Type B pancreatic cell (in vitro differentiated cells): ENCODE measurements around the gene WIPF2. TPM values are rescaled to one million over a fixed set of nuclear protein-coding genes. Genes with fewer than 3 reads are reported as not detected.
A peak's percentile ranks its signal among the peaks of the same experiment; 100 is the strongest.

Experiments used
- DNase-seq: peaks from one replicate; pipeline ENCODE4 v3.0.0; 2021; ENCODE audit warnings: mixed read lengths; ENCODE audit not compliant: unreplicated experiment; ENCODE audit errors: extremely low spot score
- H3K27ac Mint-ChIP-seq: 2 replicates; pipeline ENCODE4 v1.8.0; 2021; ENCODE audit warnings: mild to moderate bottlenecking, mixed read lengths
- H3K27me3 Mint-ChIP-seq: 2 replicates; pipeline ENCODE4 v1.8.0; 2021; ENCODE audit warnings: mixed read lengths
- H3K36me3 Mint-ChIP-seq: 2 replicates; pipeline ENCODE4 v1.8.0; 2021; ENCODE audit warnings: mixed read lengths
- H3K4me1 Mint-ChIP-seq: one replicate; pipeline ENCODE4 v1.8.0; 2021; ENCODE audit warnings: mixed read lengths; ENCODE audit not compliant: unreplicated experiment
- H3K4me3 Mint-ChIP-seq: 2 replicates; pipeline ENCODE4 v1.8.0; 2021; ENCODE audit warnings: mild to moderate bottlenecking, mixed read lengths
- H3K9me3 Mint-ChIP-seq: 2 replicates; pipeline ENCODE4 v1.8.0; 2021; ENCODE audit warnings: mixed read lengths
- CTCF ChIP-seq: fragments of 200-600 bp; sonication (generic); conservative IDR thresholded peaks from 2 replicates; pipeline ENCODE4 v1.5.0; 2021; ENCODE audit warnings: antibody characterized with exemption, mild to moderate bottlenecking
- total RNA-seq: library from RNA; stranded (reverse); gene quantifications from 2 replicates; pipeline ENCODE4 v1.2.1, GENCODE V29; 2021; ENCODE audit warnings: low replicate concordance

Gene WIPF2
- total RNA-seq, 1 donor from 2014 or later, result 27.2 TPM

GRCh38 chr17:40174514-40174913 is 44.6 kb upstream of the WIPF2 start:
- Mint-ChIP-seq H3K36me3 (peaks cover 26% of the 10 kb centered on the region), H3K4me1 (peaks cover 21% of the 10 kb centered on the region), H3K9me3 (no peaks in the 10 kb centered on the region), H3K27ac (no peak overlapping the region), H3K4me3 (no peak overlapping the region), H3K27me3 (no peaks in the 10 kb centered on the region)
- no peak for TF ChIP-seq CTCF
- DNase-seq, result no peak

GRCh38 chr17:40175928-40176753 is 43.0 kb upstream of the WIPF2 start:
- Mint-ChIP-seq H3K4me1 (peaks cover 31% of the 10 kb centered on the region), H3K9me3 (no peaks in the 10 kb centered on the region), H3K27ac (peak overlapping the region; percentile 95), H3K27me3 (peaks cover 3% of the 10 kb centered on the region), H3K4me3 (peak overlapping the region; percentile 80), H3K36me3 (peaks cover 26% of the 10 kb centered on the region)
- TF ChIP-seq CTCF, result no peak
- DNase-seq, result no peak

- peak overlapping the region; percentile 80 for H3K4me3 Mint-ChIP-seq
- H3K27ac Mint-ChIP-seq, result peak overlapping the region; percentile 95
- H3K36me3 Mint-ChIP-seq, result peaks cover 26% of the 10 kb centered on the region
- H3K9me3 Mint-ChIP-seq, result no peaks in the 10 kb centered on the region
- H3K27me3 Mint-ChIP-seq, result peaks cover 3% of the 10 kb centered on the region
- TF ChIP-seq CTCF, result no peak
- DNase-seq, result no peak
- peaks cover 31% of the 10 kb centered on the region for H3K4me1 Mint-ChIP-seq
Observed at GRCh38 chr17:40176754-40177110, 42.4 kb upstream of the WIPF2 start.

DNA sequence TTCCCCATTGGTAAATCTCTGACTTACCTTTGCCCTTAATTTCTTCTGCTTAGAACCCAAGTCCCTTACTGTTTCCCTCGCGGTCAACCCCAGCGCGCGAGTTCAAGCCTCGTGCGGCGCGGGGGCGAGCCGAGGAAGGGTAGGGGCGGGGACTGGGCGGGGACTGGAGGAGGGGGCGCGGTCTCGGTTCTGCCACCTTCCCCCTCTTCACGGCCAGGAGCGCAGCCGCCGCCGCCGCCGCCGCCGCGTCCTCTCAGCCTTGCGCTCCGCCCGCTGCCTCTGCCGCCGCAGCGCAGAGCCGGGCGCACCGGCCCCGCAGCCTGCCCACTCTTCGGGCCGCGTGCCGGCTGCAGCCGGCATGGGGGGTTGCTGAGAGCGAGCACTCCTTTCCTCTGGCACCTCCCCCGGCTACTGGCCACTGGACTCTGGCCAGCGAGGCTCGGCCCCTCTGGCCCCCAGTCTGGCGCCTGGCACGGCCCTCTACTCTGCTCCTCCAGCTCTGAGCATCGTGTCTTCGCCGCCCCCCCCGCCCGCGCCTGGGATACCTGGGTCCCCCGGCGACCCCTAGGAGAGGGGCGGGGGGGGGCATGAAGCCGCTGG is 41.7 kb upstream of the WIPF2 start, which contains the start of gene RAPGEFL1:
Gene RAPGEFL1 (plus strand): TSS at position 196 of the 600 bp plus-strand sequence. CDS start 392 bp downstream, at position 588.
- Mint-ChIP-seq H3K4me3 (peak within 1 kb of the TSS; percentile 80), H3K27ac (peak within 1 kb of the TSS; percentile 95)

GRCh38 chr17:40178021-40178601 is 41.0 kb upstream of the WIPF2 start:
- H3K27ac Mint-ChIP-seq, result no peak overlapping the region
- no peak for TF ChIP-seq CTCF
- no peaks in the 10 kb centered on the region for H3K9me3 Mint-ChIP-seq
- H3K36me3 Mint-ChIP-seq, result peaks cover 18% of the 10 kb centered on the region
- no peak for DNase-seq
- H3K27me3 Mint-ChIP-seq, result peaks cover 3% of the 10 kb centered on the region
- H3K4me1 Mint-ChIP-seq, result peaks cover 31% of the 10 kb centered on the region
- H3K4me3 Mint-ChIP-seq, result peak overlapping the region; percentile 80

More for the DNA sequence above, 41.7 kb upstream of the WIPF2 start, which contains the start of gene RAPGEFL1:
- Mint-ChIP-seq H3K27me3 (peaks cover 3% of the 10 kb centered on the region), H3K9me3 (no peaks in the 10 kb centered on the region), H3K4me1 (peaks cover 31% of the 10 kb centered on the region), H3K36me3 (peaks cover 22% of the 10 kb centered on the region)
- TF ChIP-seq CTCF, result no peak
- peak; percentile 86 for DNase-seq
